ENCODE measurements around the gene PTPN12.

PTPN12 gene

DNA sequence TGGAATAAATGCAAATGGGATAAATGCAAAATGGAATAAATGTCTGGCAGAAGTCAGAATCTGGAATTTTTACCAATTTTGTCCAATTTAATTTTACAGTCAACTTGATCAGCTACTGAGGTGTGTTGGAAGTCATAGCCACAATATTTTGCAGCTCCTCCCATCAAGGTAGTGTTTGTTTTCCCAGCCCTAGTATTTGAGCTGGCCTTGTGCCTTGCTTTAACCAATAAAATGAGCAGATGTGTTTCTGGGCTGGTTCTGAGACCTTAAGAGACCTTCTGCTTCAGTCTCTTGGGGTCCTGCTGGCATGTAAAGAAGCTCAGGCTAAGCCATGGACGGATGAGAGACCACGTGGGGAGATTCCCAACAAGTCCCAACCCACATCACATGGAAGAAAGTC lies 116.5 kb downstream of the PTPN12 start:
- FAIRE-seq = no peak
- DNase-seq (ENCODE audit: insufficient read length, low spot score) = no peak
- no peak for TF ChIP-seq POLR2A (IDR thresholded peaks at IDR 0.05; ENCODE audit: low read depth, low read length)

DNA sequence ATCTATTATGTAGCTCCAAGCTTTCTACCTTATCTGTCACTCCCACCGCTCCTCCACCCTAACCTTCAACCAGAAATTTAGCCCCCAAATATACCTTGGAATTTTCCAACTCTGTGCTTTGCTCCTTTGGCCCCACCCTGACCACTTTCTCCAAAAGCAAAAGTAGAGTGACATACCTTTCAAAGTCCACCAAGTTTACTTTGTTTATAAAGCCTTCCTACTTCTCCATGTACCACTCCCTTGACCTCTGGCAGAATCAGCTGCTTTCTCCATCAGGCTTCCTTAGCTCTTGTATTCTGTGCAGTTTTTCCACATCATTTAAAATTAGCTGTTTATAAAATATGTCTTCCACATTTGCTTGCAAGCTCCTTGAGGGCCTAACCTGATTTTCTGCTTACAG lies 118.3 kb downstream of the PTPN12 start:
- FAIRE-seq (no peak), DNase-seq (ENCODE audit: insufficient read length, low spot score) (no peak)
- TF ChIP-seq POLR2A (IDR thresholded peaks at IDR 0.05; ENCODE audit: low read depth, low read length) = no peak

DNA sequence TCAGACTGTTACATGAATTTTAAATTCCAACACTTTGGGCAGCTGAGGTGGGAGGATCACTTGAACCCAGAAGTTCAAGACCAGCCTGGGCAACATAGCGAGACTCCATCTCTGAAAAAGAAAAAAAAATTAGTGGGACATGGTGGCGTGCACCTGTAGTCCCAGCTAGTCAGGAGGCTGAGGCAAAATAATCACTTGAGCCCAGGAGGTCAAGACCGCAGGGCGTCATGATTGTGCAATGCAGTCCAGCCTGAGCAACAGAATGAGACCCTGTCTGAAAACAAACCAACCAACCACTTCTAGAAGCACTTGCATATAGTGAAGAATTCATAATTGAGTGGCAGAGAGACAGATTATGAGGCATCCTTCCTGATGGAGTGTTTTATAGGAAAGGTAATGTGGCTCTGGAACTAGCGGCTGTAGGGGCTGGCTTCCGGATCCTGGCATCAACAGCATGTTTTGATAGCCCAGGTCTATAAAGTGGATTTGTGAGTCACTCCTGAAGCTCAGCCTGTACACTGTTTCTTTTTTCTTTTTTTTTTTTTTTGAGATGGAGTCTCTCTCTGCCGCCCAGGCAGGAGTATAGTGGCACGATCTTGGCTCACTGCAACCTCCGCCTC lies 118.9 kb downstream of the PTPN12 start:
- TF ChIP-seq POLR2A (IDR thresholded peaks at IDR 0.05; ENCODE audit: low read depth, low read length) = no peak
- FAIRE-seq = no peak
- no peak for DNase-seq (ENCODE audit: insufficient read length, low spot score)

DNA sequence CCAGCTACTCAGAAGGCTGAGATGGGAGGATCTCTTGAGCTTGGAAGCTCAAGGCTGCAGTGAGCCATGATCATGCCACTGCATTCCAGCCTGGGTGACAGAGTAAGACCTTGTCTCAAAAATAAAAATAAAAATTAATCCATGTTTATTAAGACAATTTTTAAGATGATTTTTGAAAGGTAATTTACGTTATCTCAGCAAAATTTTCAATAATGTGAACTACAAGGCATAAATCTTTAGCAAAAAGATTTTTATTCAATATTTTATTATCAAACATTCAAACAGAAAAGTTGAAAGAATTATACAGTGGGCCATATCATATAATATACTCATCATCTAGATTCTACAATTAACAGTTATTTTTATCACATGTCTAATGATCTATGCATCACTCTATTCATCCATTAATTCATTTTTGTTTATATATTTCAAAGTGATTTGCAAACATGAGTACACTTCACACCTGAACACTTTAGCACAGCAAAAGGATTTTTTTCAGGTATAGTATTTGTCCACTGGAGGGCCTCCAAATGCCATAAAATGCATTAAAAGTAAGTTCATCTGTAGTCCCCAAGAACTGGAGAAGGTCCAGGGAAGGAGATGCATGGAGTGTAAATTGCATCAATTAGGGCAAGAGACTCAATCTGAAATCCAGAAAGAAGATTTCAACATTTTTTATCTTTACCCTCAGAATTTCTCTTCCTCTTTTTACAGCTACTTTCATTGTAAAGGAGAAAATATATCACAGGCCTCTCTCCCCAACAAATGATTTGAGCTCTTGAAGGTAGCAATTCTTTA lies 120.5 kb downstream of the PTPN12 start:
- TF ChIP-seq POLR2A (IDR thresholded peaks at IDR 0.05; ENCODE audit: low read depth, low read length) = no peak
- FAIRE-seq (no peak), DNase-seq (ENCODE audit: insufficient read length, low spot score) (no peak)

DNA sequence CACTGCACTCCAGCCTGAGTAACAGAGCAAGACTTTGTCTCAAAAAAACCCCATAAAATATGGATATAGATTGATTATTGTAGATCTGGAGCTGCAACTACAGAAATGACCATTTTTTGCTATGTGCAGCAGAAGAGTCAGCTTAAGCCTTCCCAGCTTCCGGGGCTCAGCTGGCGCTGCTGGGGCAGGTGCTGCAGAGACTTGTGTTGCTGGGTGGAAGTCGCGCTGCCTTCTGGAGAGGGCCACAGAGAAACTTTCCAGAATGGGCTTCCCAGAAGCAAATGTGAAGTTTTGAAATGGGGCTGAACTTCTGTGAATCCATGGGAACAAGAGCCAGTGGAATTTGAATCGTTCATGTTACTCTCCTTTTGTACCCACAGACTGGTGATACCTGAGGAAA lies 121.8 kb downstream of the PTPN12 start:
- FAIRE-seq (no peak), DNase-seq (ENCODE audit: insufficient read length, low spot score) (no peak)
- TF ChIP-seq POLR2A (IDR thresholded peaks at IDR 0.05; ENCODE audit: low read depth, low read length) = no peak

DNA sequence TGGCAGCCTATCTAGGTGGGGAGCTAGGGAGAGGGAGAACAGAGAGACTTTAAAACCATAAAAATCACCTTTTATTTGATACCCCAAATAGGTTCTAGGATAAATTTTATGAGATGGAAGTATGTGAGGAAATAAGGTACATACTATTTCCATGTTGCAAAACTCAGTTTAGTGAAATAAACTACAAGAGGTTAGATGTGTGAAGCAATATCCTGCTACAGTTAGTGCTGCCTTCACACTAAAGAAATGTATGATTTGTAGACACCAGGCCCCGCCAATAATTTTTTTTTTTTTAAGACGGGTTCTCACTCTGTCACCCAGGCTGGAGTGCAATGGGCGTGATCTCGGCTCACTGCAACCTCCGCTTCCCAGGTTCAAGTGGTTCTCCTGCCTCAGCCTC lies 124.7 kb downstream of the PTPN12 start:
- no peak for FAIRE-seq
- TF ChIP-seq POLR2A (IDR thresholded peaks at IDR 0.05; ENCODE audit: low read depth, low read length) = no peak
- DNase-seq (ENCODE audit: insufficient read length, low spot score) = no peak

DNA sequence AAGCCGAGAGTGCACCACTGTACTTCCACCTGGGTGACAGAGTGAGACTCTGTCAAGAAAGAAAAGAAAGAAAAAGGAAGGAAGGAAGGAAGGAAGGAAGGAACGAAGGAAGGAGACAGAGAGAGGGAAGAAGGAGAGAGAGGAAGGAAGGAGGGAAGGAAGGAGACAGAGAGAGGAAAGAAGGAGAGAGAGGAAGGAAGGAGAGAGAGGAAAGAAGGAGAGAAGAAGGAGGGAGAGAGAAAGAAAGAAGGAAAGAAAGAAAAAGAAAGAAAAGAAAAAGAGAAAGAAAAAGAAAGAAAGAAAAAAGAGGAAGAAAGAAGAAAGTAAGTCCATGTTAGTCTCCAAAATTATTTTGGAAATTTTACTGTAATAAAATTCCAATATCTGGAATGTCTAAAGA lies 125.8 kb downstream of the PTPN12 start:
- DNase-seq (ENCODE audit: insufficient read length, low spot score) (no peak), FAIRE-seq (no peak)
- TF ChIP-seq POLR2A (IDR thresholded peaks at IDR 0.05; ENCODE audit: low read depth, low read length) = no peak

DNA sequence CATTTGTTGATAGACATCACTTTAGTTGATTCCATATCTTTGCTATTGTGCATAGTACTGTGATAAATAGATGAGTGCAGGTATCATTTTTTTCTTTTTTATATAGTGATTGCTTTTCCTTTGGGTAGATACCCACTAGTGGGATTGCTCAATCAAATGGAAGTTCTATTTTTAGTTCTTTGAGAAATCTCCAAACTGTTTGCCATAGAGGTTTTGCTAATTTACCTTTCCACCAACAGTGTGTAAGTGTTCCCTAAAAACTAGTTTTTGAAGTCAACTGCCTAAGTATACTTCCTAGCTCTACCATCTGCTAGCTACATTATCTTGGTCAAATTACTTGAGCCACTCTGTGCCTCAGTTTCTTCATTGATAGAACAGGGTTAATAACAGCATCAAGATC lies 127.6 kb downstream of the PTPN12 start:
- FAIRE-seq = no peak
- no peak for TF ChIP-seq POLR2A (IDR thresholded peaks at IDR 0.05; ENCODE audit: low read depth, low read length)
- DNase-seq (ENCODE audit: insufficient read length, low spot score) = no peak

DNA sequence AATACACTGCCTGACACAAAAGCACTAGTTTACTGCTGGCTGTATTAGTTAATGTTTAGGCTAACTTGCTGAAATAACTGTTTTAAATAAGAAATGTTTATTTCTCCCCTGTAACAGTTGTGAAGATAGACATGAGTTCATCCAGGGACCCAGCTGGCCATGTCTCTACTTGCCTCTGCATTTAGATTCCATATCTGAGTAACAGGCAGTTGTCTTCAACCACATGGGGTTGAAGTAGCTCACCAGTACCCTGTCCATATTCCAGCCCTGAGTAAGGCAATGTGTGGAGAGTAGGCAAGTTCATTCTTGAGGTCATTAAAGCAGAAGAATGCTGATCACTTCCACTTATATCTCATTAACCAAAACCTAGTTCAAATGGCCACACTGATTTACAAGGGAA lies 128.1 kb downstream of the PTPN12 start:
- no peak for DNase-seq (ENCODE audit: insufficient read length, low spot score)

DNA sequence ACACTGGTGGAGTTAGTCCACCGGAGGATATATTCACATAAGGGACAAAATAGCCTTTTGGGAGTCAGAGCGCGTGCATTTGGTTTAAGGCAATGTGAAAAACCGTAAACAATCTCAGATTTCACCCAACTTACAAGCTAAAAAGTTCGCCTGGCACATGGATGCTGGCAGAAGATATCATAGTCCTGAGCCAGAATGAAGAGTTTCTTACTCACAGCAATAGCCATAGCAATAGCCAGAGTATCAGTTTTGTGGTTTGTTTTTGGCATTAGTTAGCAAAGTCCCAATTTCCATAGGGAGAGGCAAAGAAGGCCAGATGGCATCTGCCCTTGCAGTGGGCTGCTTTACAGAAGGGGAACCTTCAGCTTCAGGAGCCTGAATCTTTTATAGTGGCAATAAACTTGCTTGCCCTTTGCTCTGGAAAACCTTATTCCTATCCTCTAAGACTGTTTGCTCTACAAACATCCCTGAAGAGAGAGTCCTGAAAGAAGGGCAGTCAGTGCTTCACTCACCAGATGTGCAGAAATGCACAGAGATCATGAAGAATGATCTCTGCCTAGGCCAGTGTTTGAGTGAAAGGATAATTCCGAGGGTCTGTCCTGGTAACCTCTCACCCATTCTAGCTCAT lies 130.5 kb downstream of the PTPN12 start:
- no peak for TF ChIP-seq POLR2A (IDR thresholded peaks at IDR 0.05; ENCODE audit: low read depth, low read length)
- DNase-seq (ENCODE audit: insufficient read length, low spot score) (no peak), FAIRE-seq (no peak)

More for the DNA sequence above, 128.1 kb downstream of the PTPN12 start:
- no peak for TF ChIP-seq POLR2A (IDR thresholded peaks at IDR 0.05; ENCODE audit: low read depth, low read length)
- no peak for FAIRE-seq

DNA sequence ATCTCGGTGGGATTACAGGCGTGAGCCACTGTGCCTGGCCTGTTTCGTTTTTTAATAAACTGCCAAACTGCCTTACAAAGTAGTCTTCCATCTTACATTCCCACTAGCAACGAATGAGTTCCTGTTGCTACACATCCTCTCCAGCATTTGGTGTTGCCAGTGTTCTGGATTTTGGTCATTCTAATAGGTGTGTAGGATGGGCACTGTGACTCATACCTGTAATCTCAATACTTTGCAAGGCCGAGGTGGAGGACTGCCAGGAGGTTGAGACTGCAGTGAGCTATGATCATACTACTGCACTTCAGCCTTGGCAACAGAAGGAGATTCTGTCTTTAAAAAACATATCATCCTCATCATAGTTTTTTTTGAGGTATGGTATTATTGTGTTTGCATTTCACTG lies 137.8 kb downstream of the PTPN12 start:
- no peak for TF ChIP-seq POLR2A (IDR thresholded peaks at IDR 0.05; ENCODE audit: low read depth, low read length)
- FAIRE-seq = no peak
- no peak for DNase-seq (ENCODE audit: insufficient read length, low spot score)

DNA sequence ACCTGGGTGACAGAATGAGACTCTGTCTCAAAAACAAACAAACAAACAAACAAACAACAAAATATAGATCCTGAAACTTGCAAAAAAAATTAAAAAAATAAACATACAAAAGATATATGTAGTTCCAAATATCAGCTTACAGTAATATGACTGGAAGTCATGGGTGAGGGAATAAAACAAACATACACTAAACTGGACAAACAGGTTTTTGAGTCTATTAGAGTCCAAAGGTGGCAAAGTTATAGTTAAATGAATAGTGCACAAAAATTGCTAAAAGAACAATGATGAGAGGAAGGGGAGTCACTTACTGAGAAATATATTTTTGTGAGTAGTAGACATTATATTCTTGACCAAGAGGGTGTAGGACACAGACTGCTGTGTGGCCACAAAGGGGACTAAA lies 142.5 kb downstream of the PTPN12 start:
- no peak for DNase-seq (ENCODE audit: insufficient read length, low spot score)

DNA sequence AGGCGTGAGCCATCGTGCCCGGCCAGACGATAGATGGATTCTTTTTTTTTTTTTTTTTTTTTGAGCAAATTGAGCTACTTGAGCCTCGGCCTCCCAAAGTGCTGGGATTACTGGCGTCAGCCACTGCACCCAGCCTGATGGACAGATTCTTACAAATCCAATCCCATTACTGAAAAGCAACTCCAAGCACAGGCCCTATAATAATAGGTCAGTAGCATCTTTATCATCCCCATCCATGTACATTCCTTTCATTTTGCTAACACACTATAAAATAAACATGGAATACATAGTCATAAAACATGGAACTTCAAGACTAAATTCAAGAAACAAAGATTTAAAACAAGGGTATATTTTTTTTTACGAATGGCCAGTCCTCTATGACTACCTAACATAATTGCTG lies 143.2 kb downstream of the PTPN12 start:
- no peak for FAIRE-seq
- TF ChIP-seq POLR2A (IDR thresholded peaks at IDR 0.05; ENCODE audit: low read depth, low read length) = no peak

More for the DNA sequence above, 142.5 kb downstream of the PTPN12 start:
- TF ChIP-seq POLR2A (IDR thresholded peaks at IDR 0.05; ENCODE audit: low read depth, low read length) = no peak
- no peak for FAIRE-seq

DNA sequence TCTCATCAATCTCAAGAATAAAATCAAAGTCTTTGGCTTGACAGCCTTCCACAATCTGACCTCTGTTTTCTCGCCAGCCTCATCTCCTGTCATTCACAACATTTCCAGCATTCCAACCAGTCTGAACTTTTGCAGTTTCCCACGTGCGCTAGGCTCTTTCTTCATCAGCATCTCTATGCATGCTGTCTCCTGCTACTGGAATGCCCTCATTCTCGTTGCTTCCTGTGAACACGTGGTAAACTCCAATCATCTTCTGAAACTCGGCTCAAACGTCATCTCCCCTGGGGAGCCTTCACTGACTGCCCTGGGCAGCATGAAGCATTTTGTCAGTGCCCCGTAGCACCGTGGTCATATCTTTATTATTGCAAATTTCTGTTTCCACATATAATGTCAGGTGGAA lies 146.9 kb downstream of the PTPN12 start:
- FAIRE-seq = no peak
- no peak for DNase-seq (ENCODE audit: insufficient read length, low spot score)
- TF ChIP-seq POLR2A (IDR thresholded peaks at IDR 0.05; ENCODE audit: low read depth, low read length) = no peak

More for the DNA sequence above, 143.2 kb downstream of the PTPN12 start:
- DNase-seq (ENCODE audit: insufficient read length, low spot score) = no peak

DNA sequence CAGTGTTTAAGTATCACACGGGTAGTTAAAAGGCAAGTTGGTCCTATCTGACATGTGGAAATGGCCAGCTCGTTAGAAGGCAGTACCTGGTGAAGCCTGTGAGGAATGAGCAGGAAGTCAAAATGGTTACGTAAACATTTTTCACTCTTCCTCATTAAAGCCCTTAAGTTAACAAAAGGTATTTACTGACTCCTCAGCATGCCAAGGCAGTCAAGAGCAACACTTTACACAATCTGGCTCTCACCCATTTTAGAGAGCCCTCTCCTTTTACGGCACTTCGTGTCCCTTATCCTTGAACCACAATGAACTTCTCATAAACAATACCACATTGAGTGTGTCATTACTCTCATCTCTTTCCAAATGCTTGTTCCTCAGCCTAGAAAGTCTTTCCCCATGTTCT lies 148.1 kb downstream of the PTPN12 start:
- FAIRE-seq = no peak
- no peak for TF ChIP-seq POLR2A (IDR thresholded peaks at IDR 0.05; ENCODE audit: low read depth, low read length)
- DNase-seq (ENCODE audit: insufficient read length, low spot score) = no peak
